Measurements from ENCODE around the gene KLHL29. TPM values are rescaled to one million over a fixed set of nuclear protein-coding genes. Genes with fewer than 3 reads are reported as not detected.

KLHL29 gene
- total RNA-seq, 1 donor from 2014 or later, result 16.3 TPM

- intact Hi-C loops (cut with DNase I), result no loop called here
Observed at GRCh38 chr2:23692851-23693605, 308.0 kb downstream of the KLHL29 start.

GRCh38 chr2:23693606-23693951 lies 308.6 kb downstream of the KLHL29 start:
- Histone ChIP-seq H3K27me3 (no peaks in the 10 kb centered on the region), H3K4me3 (no peak overlapping the region), H3K27ac (no peak overlapping the region), H3K4me1 (no peaks in the 10 kb centered on the region), H3K9me3 (no peaks in the 10 kb centered on the region), H3K36me3 (peaks cover 10 to 60% of the 10 kb centered on the region in 2 donors)
- DNase-seq (ENCODE audit: low spot score in 2 of 2), result no peak
- intact Hi-C loops (cut with DNase I), result no loop called here
- TF ChIP-seq CTCF (IDR thresholded peaks at IDR 0.05), result no peak

More at GRCh38 chr2:23692851-23693605, 308.0 kb downstream of the KLHL29 start:
- Histone ChIP-seq H3K4me3 (no peak overlapping the region), H3K27ac (no peak overlapping the region), H3K27me3 (no peaks in the 10 kb centered on the region), H3K4me1 (no peaks in the 10 kb centered on the region), H3K9me3 (no peaks in the 10 kb centered on the region), H3K36me3 (peaks cover 10 to 60% of the 10 kb centered on the region in 2 donors)
- TF ChIP-seq CTCF (IDR thresholded peaks at IDR 0.05), result no peak
- no peak for DNase-seq (ENCODE audit: low spot score in 2 of 2)

GRCh38 chr2:23694058-23695045 lies 309.4 kb downstream of the KLHL29 start:
- H3K27me3 ChIP-seq, result no peaks in the 10 kb centered on the region
- H3K4me3 ChIP-seq, result no peak overlapping the region
- no peak for TF ChIP-seq CTCF (IDR thresholded peaks at IDR 0.05)
- peaks cover 10 to 67% of the 10 kb centered on the region in 2 donors for H3K36me3 ChIP-seq
- no peak for DNase-seq (ENCODE audit: low spot score in 2 of 2)
- H3K9me3 ChIP-seq, result no peaks in the 10 kb centered on the region
- H3K27ac ChIP-seq, result no peak overlapping the region
- intact Hi-C loops (cut with DNase I), result no loop called here
- no peaks in the 10 kb centered on the region for H3K4me1 ChIP-seq

GRCh38 chr2:23695214-23695889 lies 310.4 kb downstream of the KLHL29 start:
- peaks cover 10 to 77% of the 10 kb centered on the region in 2 donors for H3K36me3 ChIP-seq
- no peaks in the 10 kb centered on the region for H3K4me1 ChIP-seq
- DNase-seq (ENCODE audit: low spot score in 2 of 2), result no peak
- no peaks in the 10 kb centered on the region for H3K27me3 ChIP-seq
- no peak for TF ChIP-seq CTCF (IDR thresholded peaks at IDR 0.05)
- no peak overlapping the region for H3K27ac ChIP-seq
- H3K4me3 ChIP-seq, result no peak overlapping the region
- intact Hi-C loops (cut with DNase I), result no loop called here
- no peaks in the 10 kb centered on the region for H3K9me3 ChIP-seq

- Histone ChIP-seq H3K36me3 (peaks cover 10 to 81% of the 10 kb centered on the region in 2 donors), H3K27me3 (no peaks in the 10 kb centered on the region), H3K4me3 (no peak overlapping the region), H3K27ac (no peak overlapping the region), H3K4me1 (no peaks in the 10 kb centered on the region), H3K9me3 (no peaks in the 10 kb centered on the region)
- no peak for DNase-seq (ENCODE audit: low spot score in 2 of 2)
- intact Hi-C loops (cut with DNase I), result no loop called here
- TF ChIP-seq CTCF (IDR thresholded peaks at IDR 0.05), result no peak
Observed at GRCh38 chr2:23695890-23696751, 311.1 kb downstream of the KLHL29 start.
